ENCODE measurements around the gene PUS3.

DNA sequence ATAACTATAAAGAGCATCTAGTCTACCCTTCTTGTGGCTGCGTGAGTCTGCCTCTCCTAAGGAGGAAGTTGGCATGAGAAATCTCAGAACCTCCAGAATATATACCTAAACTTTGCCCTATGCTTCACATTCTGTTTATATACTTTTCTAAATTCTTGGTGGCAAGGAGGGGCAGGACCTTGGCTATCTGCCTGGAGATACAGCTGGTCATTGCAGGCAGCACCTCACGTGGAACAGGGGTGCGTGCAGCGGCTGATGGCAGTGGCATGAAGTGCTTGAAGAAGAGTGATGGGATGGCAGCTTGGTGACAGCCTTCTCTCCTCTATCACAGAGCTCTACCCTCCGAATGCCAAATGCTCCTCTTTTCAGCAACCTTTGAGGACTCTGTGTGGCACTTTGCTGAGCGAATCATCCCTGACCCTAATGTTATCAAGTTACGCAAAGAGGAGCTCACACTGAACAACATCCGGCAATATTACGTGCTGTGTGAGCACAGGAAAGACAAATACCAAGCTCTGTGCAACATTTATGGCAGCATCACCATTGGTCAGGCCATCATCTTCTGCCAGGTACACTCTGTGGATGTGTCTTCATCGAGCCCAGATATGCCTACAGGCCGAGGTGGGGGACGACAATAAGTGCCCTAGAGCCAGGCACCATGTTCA lies 13.8 kb upstream of the PUS3 start:
- TF ChIP-seq ZBTB33 (IDR thresholded peaks at IDR 0.05; ENCODE audit: extremely low read depth, insufficient replicate concordance, low read length) (no peak), CTCF (IDR thresholded peaks at IDR 0.05 in 2 of 3, conservative IDR thresholded peaks at IDR 0.05 in 1 of 3; ENCODE audit: borderline replicate concordance in 1 of 3, insufficient read depth in 1 of 3, low read depth in 2 of 3, low read length in 2 of 3) (no peak), EZH2 (IDR thresholded peaks at IDR 0.05) (no peak)

All from HCT116 (cell line).